ENCODE measurements around the gene GLRA3.

GLRA3 gene

DNA sequence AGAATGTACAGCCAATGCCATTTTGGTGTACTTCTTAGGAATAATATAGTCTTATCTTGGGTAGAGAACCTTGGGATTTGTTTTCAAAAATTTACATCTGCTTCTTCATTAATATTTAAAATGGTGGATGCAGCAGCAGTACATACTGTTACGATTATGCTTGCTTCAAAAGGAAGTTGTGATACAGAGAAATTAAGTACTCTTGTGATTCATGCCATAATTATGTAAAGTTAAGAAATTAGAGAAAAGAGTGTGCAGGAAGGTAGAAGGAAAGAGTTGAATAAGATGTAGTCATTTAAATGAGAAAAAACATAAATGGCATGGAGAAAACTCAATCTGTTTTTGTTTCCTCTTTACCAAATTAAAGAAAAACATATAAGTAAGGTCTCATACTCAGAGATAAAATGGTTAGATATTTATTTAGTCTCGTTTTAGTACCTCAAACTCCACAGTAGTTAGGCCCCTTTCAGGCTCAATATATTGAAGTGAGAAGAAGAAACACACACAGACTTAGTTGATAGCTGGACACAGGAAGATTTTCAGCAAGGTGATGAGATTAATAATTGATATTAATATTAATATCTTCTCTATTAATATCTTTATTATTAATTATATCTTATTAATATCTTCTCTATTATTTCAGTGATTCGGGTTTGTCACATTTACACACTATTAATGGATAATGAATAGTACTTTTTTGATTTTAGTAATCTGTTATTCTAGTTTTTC is 236.6 kb downstream of the GLRA3 start:
- no peak for DNase-seq

DNA sequence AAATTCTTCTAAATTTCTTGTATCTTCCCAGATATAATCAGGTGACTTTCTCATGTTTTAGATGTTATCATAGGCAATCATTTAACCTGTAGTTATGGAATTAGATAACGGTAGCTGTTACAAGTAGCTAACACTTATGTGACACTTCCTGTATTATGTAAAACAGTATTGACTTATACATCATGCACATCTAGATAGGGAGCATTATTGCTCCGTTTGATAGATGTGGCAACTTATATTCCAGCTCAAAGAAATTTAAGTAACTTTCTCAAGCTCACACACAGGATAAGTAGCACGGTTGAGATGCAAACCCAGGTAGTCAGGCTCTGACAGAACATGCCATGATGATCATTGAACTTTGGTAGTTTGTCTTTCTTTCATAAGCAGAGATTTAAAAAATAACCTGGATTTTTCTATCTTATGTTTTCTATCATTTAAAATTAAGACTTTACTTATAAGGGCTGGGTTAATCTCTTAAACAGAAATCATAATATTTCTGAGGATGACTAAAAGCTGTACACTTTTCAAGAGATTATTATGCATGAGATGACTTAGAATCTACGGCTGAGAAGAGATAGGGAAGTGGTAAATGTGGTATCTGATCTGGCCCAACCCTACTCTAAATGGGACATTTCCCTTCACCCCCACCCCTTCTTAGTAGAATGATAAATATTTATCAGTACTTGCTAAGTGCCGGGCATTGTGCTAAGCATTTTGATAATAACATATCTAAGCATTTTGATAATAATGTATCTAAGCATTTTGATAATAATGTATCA is 237.6 kb downstream of the GLRA3 start:
- DNase-seq: no peak

DNA sequence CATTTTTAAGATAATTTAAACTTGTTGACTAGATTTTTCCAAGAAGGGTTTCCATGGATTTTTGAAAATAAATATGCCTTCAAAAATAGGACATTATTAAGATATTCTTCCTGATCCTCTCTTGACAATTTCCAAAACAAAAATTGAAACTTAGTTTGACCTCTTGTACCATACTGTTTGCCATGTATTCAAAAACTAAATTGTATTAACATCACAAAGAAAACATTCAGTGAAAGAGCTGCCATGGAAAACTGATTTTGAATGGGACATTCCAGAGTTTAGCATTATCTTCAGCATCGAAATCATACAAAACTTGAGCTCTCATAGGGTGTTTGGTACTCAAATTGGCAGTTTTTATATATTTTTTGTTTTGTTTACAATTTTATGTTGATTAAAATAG is 238.7 kb downstream of the GLRA3 start:
- DNase-seq: no peak
